Measurements from ENCODE around the gene IFI27. TPM values are rescaled to one million over a fixed set of nuclear protein-coding genes. Genes with fewer than 3 reads are reported as not detected.

The IFI27 gene
- total and polyA plus RNA-seq, 2 of the 8 experiments (the other 6 are each of a cell fraction or from before 2014, with no cell fraction given), result 0.76 to 2.2 TPM

DNA sequence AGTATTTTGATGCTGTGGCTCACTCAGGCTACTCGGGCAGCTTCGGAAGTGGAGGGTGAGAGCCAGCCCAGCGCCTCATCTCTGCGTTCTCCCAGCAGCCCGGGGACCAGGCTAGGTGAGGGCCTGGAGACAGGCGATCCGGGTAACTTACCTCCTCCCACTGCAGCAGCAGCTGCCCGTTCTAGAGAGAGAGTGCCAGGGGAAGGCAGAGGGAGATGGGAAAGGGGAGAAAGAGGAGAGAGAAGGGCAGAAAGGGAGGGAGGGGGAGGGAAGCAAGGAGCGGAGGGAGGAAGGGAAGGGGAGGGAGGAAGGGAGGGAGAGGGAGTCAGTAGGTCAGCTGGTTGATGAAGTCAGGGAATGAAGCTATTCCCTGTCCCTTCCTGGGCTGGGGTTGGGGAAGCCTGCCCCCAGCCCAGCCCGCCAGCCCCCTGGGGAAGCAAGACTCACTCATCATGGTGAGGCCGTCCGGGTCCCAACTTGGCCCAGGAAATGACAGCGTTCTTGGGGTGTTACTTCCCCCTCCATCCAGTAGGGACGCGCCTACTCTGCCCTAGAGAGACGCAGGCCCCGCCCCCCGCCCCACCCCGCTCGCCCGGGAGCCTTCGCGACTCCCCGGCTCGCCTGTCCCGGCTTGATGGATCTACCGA is 18.7 kb downstream of the IFI27 start, which contains the start of gene IFI27L2:
Gene IFI27L2, minus strand, starts transcription at position 494 of the 647 bp plus-strand sequence. Its CDS starts 40 bp downstream, at position 454.
- Histone ChIP-seq H3K18ac (ENCODE audit: extremely low read depth, low read length) (peak within 1 kb of the TSS; percentile 52; the same call in 1 of the 2 replicates), H4K91ac (replicated peaks; ENCODE audit: insufficient read length, low read length) (no peak within 1 kb of the TSS), H2AFZ (ENCODE audit: low read length) (peak within 1 kb of the TSS; percentile 79), H4K20me1 (replicated peaks in 1 of 2; ENCODE audit: control insufficient read depth in 1 of 2, insufficient read depth in 2 of 2, low read length in 2 of 2) (no peaks in the 10 kb centered on the region), H3K79me2 (ENCODE audit: control insufficient read depth in 1 of 2, insufficient read depth in 2 of 2, low read length in 2 of 2) (no peaks in the 10 kb centered on the region), H3K56ac (replicated peaks; ENCODE audit: insufficient read length, low read depth, low read length) (peak within 1 kb of the TSS; percentile 84), H3K36me3 (ENCODE audit: control insufficient read depth in 2 of 4, insufficient read depth in 4 of 4, low read length in 3 of 4) (no peaks in the 10 kb centered on the region), H3K23me2 (ENCODE audit: low read depth, low read length) (peaks cover 9% of the 10 kb centered on the region; the same call in 1 of the 2 replicates), H3K79me1 (ENCODE audit: low read depth, low read length) (no peaks in the 10 kb centered on the region), H3K27ac (ENCODE audit: low read depth, low read length) (no peak within 1 kb of the TSS), H3K23ac (ENCODE audit: insufficient read length) (no peak within 1 kb of the TSS), H3K9ac (replicated peaks in 1 of 4; ENCODE audit: extremely low read depth in 1 of 4, low read depth in 3 of 4, low read length in 3 of 4) (peak within 1 kb of the TSS in 1 of 4 experiments; percentile 24; a peak in 2 of 7 replicates), H3K9me3 (ENCODE audit: insufficient read depth in 2 of 2, low read depth in 1 of 2, low read length in 1 of 2) (no peaks in the 10 kb centered on the region), H4K8ac (ENCODE audit: extremely low read depth, insufficient read depth, low read length) (no peak within 1 kb of the TSS), H2BK15ac (ENCODE audit: low read length) (0 out of 2 replicates have a peak within 1 kb of the TSS, but pooled peaks have one; percentile 61), H2BK5ac (ENCODE audit: low read depth, low read length) (peak within 1 kb of the TSS; percentile 73; the same call in 1 of the 2 replicates), H2BK12ac (ENCODE audit: low read depth, low read length) (peak within 1 kb of the TSS; percentile 31; the same call in 1 of the 2 replicates), H3K4me3 (ENCODE audit: extremely low read depth in 1 of 4, insufficient read depth in 2 of 4, low read depth in 3 of 4, low read length in 4 of 4) (peak within 1 kb of the TSS; percentile 54 to 65 (median 62)), H4K5ac (ENCODE audit: insufficient read length, low read depth, low read length) (no peak within 1 kb of the TSS), H2BK120ac (replicated peaks; ENCODE audit: low read depth, low read length) (no peak within 1 kb of the TSS), H2AK5ac (ENCODE audit: low read depth, low read length) (no peak within 1 kb of the TSS), H2BK20ac (ENCODE audit: low read length) (no peak within 1 kb of the TSS), H3K4ac (replicated peaks; ENCODE audit: insufficient read length, low read depth, low read length) (no peak within 1 kb of the TSS), H3K27me3 (replicated peaks in 1 of 4; ENCODE audit: control insufficient read depth in 3 of 4, extremely low read depth in 1 of 4, insufficient read depth in 3 of 4, low read length in 3 of 4) (no peaks in the 10 kb centered on the region; a peak in 1 of 7 replicates), H3K14ac (ENCODE audit: insufficient read length) (no peak within 1 kb of the TSS), H3K4me2 (ENCODE audit: insufficient read depth in 1 of 2, low read depth in 2 of 2, low read length in 2 of 2) (peak within 1 kb of the TSS; percentile 77 to 88), H3K4me1 (replicated peaks in 1 of 4; ENCODE audit: control insufficient read depth in 3 of 4, insufficient read depth in 4 of 4, low read length in 3 of 4) (peaks cover 0 to 4% (median 2%) of the 10 kb centered on the region in 4 experiments; a peak in 3 of 7 replicates)
- 4% methylated on average over 8 of the region's 27 CpGs; no CpG with 5 or more reads in 1 of the 2 experiments for WGBS, 2 experiments (ENCODE audit: extremely low coverage in 1 of 2, insufficient coverage in 1 of 2, insufficient read length in 1 of 2, insufficient replicate concordance in 2 of 2, low coverage in 1 of 2, low lambda C conversion rate in 2 of 2, missing lambda C conversion rate in 1 of 2)
- FAIRE-seq (no peak), DNase-seq (ENCODE audit: low read depth in 1 of 2, low spot score in 2 of 2) (peak; percentile 47 to 79)
- ChIA-PET POLR2A (ENCODE audit: partially characterized antibody) (interaction anchor here (0.6 to 2.7 kb wide), 9 partner anchors 12 to 115 kb away, joined by 3 to 11 read pairs (median 4); no protein-coding TSS in a partner anchor), CTCF (ENCODE audit: partially characterized antibody) (interaction anchor here (0.6 to 5.3 kb wide), 23 partner anchors 9 to 474 kb away, joined by 3 to 55 read pairs (median 4); partner anchors contain the start of gene OTUB2)
- no peak for TF ChIP-seq KDM5A (IDR thresholded peaks at IDR 0.05; ENCODE audit: low read length)
- no peak for TF ChIP-seq SIRT6 (IDR thresholded peaks at IDR 0.05; ENCODE audit: low read length)
- TF ChIP-seq TBP (IDR thresholded peaks at IDR 0.05; ENCODE audit: low read depth, low read length), result no peak
- TF ChIP-seq CBX8 (IDR thresholded peaks at IDR 0.05; ENCODE audit: borderline replicate concordance, low read depth, low read length), result no peak
